Measurements from ENCODE around the gene ZDHHC14.

ZDHHC14 gene

GRCh38 chr6:157494132-157494710 is 113.2 kb downstream of the ZDHHC14 start:
- DNase-seq, result no peak

GRCh38 chr6:157496534-157497095 is 115.6 kb downstream of the ZDHHC14 start:
- no peak for DNase-seq

- DNase-seq, result no peak
Measured at GRCh38 chr6:157497579-157497978, 116.6 kb downstream of the ZDHHC14 start.

GRCh38 chr6:157498817-157499216 is 117.8 kb downstream of the ZDHHC14 start:
- no peak for DNase-seq

- DNase-seq, result no peak
Measured at GRCh38 chr6:157500022-157500421, 119.0 kb downstream of the ZDHHC14 start.

GRCh38 chr6:157503018-157503747 is 122.2 kb downstream of the ZDHHC14 start:
- DNase-seq, result no peak

GRCh38 chr6:157505912-157506491 is 125.0 kb downstream of the ZDHHC14 start:
- DNase-seq, result no peak

- DNase-seq, result no peak
Measured at GRCh38 chr6:157510323-157511188, 129.6 kb downstream of the ZDHHC14 start.

- no peak for DNase-seq
Measured at GRCh38 chr6:157511682-157512381, 130.8 kb downstream of the ZDHHC14 start.

- DNase-seq, result no peak
Measured at GRCh38 chr6:157512382-157512682, 131.3 kb downstream of the ZDHHC14 start.

- DNase-seq, result no peak
Measured at GRCh38 chr6:157513004-157513603, 132.1 kb downstream of the ZDHHC14 start.

- no peak for DNase-seq
Measured at GRCh38 chr6:157513619-157514485, 132.9 kb downstream of the ZDHHC14 start.

- DNase-seq, result peak in 1 of 2 donors; percentile 36
Measured at GRCh38 chr6:157514659-157515496, 133.9 kb downstream of the ZDHHC14 start.

GRCh38 chr6:157516319-157517026 is 135.5 kb downstream of the ZDHHC14 start:
- no peak for DNase-seq

GRCh38 chr6:157517601-157518359 is 136.8 kb downstream of the ZDHHC14 start:
- DNase-seq, result no peak

- DNase-seq, result no peak
Measured at GRCh38 chr6:157518397-157519250, 137.6 kb downstream of the ZDHHC14 start.

GRCh38 chr6:157519255-157520116 is 138.5 kb downstream of the ZDHHC14 start:
- DNase-seq, result no peak
